Neural cell (in vitro differentiated cells): ENCODE measurements around the gene PRKRIP1.

Source experiments
- EP300 ChIP-seq: fragments of 450-650 bp; conservative IDR thresholded peaks from 2 replicates; pipeline ENCODE4 v1.6.1; 2014; ENCODE audit warnings: antibody characterized with exemption, mild to moderate bottlenecking, moderate library complexity; ENCODE audit not compliant: poor library complexity, severe bottlenecking
- EZH2 ChIP-seq: fragments of 200-600, 300-800 bp; shearing (Covaris generic), sonication (generic); IDR thresholded peaks from 2 replicates; pipeline ENCODE4 v1.6.1; 2014; ENCODE audit warnings: antibody characterized with exemption, low read length, borderline replicate concordance, mild to moderate bottlenecking; ENCODE audit not compliant: insufficient read depth, poor library complexity, severe bottlenecking
- POLR2AphosphoS5 ChIP-seq: IDR thresholded peaks from 2 replicates; pipeline ENCODE4 v1.6.1; 2012
- RAD21 ChIP-seq: fragments of 450-650 bp; conservative IDR thresholded peaks from 2 replicates; pipeline ENCODE4 v1.6.1; 2014; ENCODE audit warnings: antibody characterized with exemption, mild to moderate bottlenecking, moderate library complexity
- TF ChIP-seq, protein P1 (sequence below): fragments of 450-650 bp; IDR thresholded peaks from 2 replicates; pipeline ENCODE4 v1.5.1; 2014; ENCODE audit warnings: antibody characterized with exemption, mild to moderate bottlenecking, moderate library complexity; ENCODE audit not compliant: poor library complexity, severe bottlenecking
- TF ChIP-seq, protein P2 (sequence below): IDR thresholded peaks from 2 replicates; pipeline ENCODE4 v1.6.1; 2012; ENCODE audit warnings: borderline replicate concordance

DNA sequence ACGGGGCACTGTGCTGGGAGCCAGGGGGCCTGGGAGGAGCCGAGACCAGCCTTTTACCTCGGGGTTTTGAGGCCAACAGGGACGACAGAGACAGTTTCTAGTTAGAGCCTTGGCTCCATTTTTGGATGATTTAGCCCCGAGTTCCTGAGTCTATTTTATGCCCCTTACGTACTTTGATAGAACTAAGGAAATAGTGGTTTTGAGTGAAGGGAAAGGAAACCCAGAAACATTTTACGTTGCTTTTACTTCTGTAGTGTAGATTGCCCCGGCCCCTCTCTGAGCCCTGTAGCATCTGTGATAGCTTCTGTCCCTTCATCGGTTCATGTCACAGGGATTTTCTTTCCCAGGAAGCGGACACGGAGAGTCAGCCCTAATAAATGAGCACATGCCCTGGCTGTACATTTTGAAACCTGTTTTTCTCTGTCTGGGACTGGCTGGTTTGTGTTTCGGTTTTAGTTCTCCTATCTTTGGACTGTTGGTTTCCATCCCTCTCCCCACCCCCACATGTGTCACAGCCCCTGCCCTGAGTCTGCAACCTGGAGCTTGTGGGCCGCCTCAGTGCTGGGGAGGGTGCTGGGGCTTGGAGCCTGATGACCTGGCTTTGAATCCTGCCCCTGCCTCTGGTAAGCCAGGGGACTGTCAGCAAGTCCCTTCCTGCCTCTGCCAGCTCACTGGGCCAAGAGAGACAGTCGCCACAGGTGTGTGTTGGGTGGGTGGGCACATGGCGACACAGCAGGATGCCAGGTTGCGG is 30.3 kb downstream of the PRKRIP1 start:
- TF ChIP-seq, protein P1, sequence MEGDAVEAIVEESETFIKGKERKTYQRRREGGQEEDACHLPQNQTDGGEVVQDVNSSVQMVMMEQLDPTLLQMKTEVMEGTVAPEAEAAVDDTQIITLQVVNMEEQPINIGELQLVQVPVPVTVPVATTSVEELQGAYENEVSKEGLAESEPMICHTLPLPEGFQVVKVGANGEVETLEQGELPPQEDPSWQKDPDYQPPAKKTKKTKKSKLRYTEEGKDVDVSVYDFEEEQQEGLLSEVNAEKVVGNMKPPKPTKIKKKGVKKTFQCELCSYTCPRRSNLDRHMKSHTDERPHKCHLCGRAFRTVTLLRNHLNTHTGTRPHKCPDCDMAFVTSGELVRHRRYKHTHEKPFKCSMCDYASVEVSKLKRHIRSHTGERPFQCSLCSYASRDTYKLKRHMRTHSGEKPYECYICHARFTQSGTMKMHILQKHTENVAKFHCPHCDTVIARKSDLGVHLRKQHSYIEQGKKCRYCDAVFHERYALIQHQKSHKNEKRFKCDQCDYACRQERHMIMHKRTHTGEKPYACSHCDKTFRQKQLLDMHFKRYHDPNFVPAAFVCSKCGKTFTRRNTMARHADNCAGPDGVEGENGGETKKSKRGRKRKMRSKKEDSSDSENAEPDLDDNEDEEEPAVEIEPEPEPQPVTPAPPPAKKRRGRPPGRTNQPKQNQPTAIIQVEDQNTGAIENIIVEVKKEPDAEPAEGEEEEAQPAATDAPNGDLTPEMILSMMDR: no peak
- no peak for TF ChIP-seq EP300
- no peak for TF ChIP-seq POLR2AphosphoS5
- no peak for TF ChIP-seq RAD21
- TF ChIP-seq EZH2: no peak
- TF ChIP-seq, protein P2, sequence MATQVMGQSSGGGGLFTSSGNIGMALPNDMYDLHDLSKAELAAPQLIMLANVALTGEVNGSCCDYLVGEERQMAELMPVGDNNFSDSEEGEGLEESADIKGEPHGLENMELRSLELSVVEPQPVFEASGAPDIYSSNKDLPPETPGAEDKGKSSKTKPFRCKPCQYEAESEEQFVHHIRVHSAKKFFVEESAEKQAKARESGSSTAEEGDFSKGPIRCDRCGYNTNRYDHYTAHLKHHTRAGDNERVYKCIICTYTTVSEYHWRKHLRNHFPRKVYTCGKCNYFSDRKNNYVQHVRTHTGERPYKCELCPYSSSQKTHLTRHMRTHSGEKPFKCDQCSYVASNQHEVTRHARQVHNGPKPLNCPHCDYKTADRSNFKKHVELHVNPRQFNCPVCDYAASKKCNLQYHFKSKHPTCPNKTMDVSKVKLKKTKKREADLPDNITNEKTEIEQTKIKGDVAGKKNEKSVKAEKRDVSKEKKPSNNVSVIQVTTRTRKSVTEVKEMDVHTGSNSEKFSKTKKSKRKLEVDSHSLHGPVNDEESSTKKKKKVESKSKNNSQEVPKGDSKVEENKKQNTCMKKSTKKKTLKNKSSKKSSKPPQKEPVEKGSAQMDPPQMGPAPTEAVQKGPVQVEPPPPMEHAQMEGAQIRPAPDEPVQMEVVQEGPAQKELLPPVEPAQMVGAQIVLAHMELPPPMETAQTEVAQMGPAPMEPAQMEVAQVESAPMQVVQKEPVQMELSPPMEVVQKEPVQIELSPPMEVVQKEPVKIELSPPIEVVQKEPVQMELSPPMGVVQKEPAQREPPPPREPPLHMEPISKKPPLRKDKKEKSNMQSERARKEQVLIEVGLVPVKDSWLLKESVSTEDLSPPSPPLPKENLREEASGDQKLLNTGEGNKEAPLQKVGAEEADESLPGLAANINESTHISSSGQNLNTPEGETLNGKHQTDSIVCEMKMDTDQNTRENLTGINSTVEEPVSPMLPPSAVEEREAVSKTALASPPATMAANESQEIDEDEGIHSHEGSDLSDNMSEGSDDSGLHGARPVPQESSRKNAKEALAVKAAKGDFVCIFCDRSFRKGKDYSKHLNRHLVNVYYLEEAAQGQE: no peak
